NCI-H1105 (cell line): ENCODE results near the gene DNMT3A.

Experiments
- DNase-seq: peaks from one replicate; lab custom pipeline; 2025; lab: John Stamatoyannopoulos, UW

Gene DNMT3A

GRCh38 chr2:25343187-25343825 is 1.6 kb upstream of the DNMT3A start:
- DNase-seq = no peak

- DNase-seq = peak; percentile 57
Measured at GRCh38 chr2:25342372-25343186, 854 bp upstream of the DNMT3A start.

- peak; percentile 5 for DNase-seq
Measured at GRCh38 chr2:25341011-25341727, 556 bp downstream of the DNMT3A start.

GRCh38 chr2:25340181-25340921 is 1.4 kb downstream of the DNMT3A start:
- peak; percentile 38 for DNase-seq

GRCh38 chr2:25339791-25340180 is 1.9 kb downstream of the DNMT3A start:
- DNase-seq = peak; percentile 3

- DNase-seq = no peak
Measured at GRCh38 chr2:25339211-25339674, 2.5 kb downstream of the DNMT3A start.

- DNase-seq = no peak
Measured at GRCh38 chr2:25338401-25338800, 3.3 kb downstream of the DNMT3A start.

- no peak for DNase-seq
Measured at GRCh38 chr2:25337891-25338290, 3.8 kb downstream of the DNMT3A start.

GRCh38 chr2:25337276-25337675 is 4.4 kb downstream of the DNMT3A start:
- no peak for DNase-seq

GRCh38 chr2:25336383-25336841 is 5.3 kb downstream of the DNMT3A start:
- no peak for DNase-seq

GRCh38 chr2:25335971-25336370 is 5.8 kb downstream of the DNMT3A start:
- DNase-seq = no peak

- DNase-seq = no peak
Measured at GRCh38 chr2:25335204-25335603, 6.5 kb downstream of the DNMT3A start.

GRCh38 chr2:25334482-25334881 is 7.2 kb downstream of the DNMT3A start:
- DNase-seq = no peak

- no peak for DNase-seq
Measured at GRCh38 chr2:25333981-25334380, 7.7 kb downstream of the DNMT3A start.

- no peak for DNase-seq
Measured at GRCh38 chr2:25332571-25332970, 9.2 kb downstream of the DNMT3A start.

- DNase-seq = no peak
Measured at GRCh38 chr2:25331686-25332365, 9.9 kb downstream of the DNMT3A start.

GRCh38 chr2:25330937-25331336 is 10.8 kb downstream of the DNMT3A start:
- no peak for DNase-seq

- no peak for DNase-seq
Measured at GRCh38 chr2:25330273-25330672, 11.5 kb downstream of the DNMT3A start.

GRCh38 chr2:25328152-25329085 is 13.3 kb downstream of the DNMT3A start:
- no peak for DNase-seq

GRCh38 chr2:25326326-25327013 is 15.3 kb downstream of the DNMT3A start:
- DNase-seq = no peak
